ENCODE data around the gene FKBP11.
"Not testable (repeated sequence)": the region's sequence is repeated elsewhere in the genome, so short reads cannot be mapped to it uniquely, and the experiment has no call there.

The FKBP11 gene

DNA sequence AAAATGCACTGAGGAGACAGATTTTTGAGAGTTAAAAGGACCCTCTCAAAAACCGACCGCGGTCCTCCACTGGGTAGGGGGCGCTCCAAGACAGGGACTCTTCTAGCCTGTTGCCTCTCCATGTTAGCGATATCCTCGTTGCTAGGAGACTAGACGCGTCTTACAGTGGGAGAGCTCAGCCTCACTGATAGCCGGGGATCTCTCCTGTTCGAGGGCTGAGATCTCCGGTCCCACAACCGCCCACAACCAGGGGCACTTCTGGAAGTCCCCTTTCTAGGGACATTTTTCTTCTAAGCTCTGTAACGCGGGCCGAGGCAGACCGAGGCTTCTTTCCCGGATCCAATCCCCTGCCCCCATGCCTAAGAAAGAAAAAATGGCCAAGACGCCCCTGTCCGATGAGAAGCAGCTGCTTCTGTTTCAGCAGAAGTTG is 21.3 kb downstream of the FKBP11 start:
- peak; percentile 86 for DNase-seq

DNA sequence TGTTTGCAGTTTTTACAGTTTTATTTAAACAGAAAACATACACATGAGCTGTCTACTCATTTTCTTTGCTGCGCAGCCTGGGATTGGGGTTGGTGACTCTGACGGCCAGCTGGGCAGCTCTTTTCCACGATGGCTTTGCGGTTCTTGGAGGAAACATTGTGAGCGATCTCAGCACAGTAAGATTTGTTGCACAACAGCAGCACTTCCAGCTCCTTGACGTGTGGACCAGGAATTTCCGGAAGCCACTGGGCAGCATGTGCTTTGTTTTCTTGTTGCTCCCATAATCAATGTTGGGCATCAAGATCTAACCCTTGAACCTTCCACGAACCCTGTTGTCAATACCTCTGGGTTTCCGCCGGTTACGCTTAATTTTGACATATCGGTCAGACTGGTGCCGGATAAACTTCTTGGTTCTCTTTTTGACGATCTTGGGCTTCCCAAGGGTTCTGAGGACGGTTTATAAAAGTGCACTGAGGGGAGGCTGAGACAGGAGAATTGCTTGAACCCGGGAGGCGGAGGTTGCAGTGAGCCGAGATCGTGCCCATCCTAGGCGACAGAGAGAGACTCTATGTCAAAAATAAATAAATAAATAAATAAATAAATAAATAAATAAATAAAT is 21.8 kb downstream of the FKBP11 start:
- no peak for DNase-seq

DNA sequence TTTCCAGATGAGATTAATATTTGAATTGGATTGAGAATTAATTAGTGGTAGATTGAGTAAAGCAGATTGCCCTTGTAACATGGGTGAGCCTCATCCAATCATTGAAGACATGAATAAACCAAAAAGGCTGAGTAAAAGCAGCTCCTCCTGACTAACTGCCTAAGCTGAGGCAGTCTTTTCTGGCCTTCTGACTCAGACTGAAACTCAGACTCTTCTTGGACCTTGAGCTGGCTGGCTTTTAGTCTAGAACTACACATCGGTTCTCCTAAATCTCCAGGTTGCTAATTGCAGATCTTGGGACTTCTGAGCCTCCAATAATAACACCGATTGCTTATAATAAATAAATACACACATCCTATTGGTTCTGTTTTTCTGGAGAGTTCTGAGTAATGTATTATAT is 24.0 kb downstream of the FKBP11 start:
- no peak for DNase-seq

DNA sequence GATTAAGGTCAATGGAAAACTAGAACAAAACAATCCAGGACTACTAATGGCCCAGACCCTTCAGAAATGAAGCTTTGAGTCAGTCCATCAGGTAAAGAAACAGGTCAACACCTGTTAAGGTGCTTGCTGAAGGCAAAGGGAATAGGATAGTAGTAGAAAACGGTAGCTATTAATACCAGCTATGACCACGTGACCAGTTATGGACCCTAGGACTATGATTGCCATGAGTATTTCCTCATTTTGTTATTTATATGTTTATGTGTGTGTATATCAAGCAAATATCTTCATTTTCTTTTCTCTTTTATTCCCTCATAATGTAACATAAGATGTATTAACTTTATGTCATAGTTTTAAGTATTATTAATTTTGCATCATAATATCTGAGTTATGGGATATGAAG is 25.6 kb downstream of the FKBP11 start:
- no peak for DNase-seq

DNA sequence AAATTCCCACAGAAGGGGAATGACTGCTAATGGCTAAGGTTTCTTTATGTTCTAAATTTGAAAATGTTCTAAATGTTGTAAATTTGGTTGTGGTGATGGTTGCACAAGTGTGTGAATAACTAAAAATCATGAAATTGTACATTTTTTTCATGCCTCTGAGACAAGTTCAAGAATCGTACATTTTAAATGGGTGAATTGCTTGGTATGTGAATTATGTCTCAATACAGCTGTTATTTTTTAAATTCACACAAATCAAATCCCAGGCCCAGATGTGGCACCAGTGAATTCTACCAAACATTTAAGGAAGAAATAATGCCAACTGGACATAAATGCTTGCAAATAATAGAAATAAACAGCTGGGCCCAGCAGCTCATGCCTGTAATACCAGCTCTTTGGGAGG is 31.0 kb downstream of the FKBP11 start:
- no peak for DNase-seq

DNA sequence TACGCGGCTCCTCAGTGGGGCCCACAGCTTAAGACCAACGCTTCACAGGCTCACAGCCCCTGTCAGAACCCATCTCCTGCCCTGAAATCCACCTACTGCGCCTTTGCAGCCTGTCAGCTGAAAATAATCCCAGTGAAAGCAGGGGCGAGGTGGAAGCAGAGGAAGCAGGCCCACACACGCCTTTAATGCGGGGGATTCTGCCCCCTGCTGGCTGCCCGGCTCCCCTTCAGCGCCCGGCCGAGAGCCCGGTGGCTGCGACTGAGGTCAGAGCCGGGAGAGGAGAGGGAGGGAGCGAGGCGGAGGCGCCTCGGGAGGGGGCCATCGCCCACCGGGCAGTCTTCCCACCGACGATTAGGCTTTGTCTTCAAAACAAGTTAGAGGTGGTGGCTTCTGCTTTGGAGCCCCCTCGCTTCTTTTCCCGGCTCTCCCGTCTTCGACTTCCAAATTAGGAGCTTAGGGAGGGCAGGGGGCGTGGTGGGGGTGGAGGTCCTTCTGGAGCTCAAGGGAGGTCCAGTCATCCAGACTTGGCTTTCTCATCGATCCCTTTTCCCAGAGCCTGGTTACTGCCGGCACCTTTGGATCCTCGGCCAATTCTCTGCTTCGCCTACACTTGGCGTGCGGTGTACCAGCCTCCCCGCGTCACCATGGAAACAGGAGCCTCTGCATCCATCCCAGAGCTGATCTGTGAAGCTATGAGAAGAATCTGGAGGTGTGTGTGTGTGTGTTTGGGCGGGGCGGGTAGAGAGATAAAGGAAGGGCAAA is 34.5 kb downstream of the FKBP11 start:
- DNase-seq, result peak; percentile 70

DNA sequence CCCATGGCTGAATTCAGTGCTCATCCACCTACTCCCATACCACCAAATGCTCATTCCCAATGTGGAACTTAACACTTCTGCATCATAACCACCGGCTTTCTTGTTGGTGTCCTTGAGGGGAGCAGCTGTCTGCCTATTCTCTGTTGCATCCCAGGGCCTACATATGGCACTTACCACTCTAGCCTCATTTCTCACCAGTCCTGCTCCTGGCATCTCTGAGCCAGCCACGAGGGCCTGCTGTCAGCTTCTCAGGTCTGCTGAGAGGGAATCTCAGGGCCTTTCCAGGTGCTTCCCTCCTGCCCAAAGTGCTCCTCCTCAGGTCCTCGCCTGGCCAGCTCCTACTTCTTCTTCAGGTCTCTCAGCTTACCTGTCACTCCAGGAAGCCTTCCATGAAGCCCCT is 35.6 kb downstream of the FKBP11 start:
- no peak for DNase-seq

DNA sequence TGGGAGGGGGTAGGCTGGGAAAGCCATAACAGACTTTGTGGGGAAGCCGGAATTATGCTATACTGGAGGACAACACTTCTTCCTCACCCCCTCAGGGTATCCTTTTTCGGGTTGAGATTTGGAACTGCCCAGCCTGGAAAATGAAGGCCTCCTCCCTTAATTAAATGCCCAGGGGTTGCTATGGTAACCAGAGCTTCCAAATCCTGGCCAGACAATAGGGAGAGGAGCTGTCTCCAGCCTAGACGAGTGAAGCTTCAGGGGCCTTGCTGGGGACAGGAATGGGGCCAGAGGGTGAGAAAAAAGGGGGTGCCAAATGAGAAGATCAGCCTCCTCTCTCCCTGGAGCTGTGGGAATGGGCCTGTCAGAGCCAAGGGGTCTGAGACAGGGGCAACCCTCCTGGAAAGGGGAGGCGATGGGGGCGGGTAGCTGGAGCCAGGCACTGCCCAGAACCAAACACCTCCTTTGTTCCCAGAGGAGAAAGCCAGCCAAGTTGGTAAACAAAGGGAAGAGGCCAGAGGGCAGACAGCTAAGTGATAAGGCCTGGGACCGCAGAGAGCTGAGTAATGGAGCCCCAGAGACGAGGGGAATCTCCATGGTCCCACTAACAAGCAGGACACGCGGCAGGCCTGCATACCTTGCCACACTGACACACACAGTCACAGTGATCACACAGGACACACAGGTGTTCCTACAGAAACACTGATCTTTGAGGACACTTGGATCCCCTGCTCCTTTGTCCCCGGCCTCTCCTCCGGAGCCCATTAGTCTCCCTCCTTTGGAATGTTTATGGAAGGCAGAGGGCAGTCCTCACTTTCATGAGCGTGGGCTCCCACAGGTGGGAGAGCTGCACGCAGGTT is 41.8 kb downstream of the FKBP11 start:
- DNase-seq, result no peak

DNA sequence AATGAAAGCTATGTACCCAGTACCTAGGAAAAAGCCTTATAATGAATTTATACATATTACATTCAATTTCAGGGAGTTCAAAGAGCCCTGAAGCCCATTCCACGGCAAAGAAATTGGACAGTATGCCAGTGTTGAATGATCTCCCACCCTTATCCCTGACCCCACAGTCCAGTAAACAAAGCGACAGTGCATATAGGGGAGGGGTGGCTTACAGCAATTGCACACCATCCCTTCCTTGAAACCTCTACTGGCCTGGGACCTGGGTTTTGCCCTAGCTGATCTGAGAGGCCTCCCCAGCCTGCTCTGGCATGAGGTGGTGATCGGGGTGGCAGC is 42.4 kb downstream of the FKBP11 start:
- no peak for DNase-seq

DNA sequence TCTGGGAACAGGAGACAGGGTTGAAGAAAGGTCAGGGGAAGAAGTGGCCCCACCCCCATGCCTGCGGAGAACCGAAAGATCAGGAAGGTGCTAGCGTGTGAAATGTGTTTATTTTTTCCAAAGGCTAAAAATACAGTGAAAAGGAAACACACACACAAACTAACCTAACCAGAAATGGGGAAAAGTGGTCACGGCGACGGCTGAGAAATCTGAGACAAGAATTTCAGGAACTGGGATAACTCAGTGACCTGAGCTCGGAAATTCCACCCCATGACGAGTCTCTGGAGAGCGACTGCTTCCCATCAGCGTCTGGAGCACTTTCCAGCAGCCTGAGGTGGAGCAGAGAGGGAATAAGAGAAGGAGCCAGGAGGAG is 43.0 kb downstream of the FKBP11 start:
- DNase-seq, result no peak

DNA sequence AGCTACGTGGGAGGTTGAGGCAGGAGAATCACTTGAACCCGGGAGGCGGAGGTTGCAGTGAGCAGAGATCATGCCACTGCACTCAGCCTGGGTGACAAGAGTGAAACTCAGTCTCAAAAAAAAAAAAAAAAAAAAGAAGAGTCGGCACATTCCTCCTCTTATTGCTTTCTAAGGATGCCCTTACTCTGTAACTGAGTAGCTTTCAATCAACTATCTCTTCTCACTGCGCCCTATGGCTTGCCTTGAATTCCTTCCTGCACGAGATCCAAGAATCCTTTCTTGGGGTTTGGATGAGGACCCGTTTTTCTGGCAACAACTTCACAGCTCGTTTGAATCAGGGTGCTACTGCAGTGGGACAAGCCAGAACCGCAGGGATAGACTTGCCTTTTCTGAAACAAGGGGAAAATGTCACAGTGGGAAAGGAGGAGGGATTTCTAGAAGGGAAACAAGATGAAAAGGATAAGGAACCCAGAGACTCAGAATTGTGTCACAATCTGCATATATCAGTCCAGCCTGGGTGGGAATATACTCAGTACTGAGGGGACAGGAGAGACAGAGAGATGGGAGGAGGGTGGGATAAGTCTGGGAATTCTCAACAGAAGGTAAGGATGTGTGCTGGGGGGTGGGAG is 43.5 kb downstream of the FKBP11 start:
- DNase-seq, result no peak

DNA sequence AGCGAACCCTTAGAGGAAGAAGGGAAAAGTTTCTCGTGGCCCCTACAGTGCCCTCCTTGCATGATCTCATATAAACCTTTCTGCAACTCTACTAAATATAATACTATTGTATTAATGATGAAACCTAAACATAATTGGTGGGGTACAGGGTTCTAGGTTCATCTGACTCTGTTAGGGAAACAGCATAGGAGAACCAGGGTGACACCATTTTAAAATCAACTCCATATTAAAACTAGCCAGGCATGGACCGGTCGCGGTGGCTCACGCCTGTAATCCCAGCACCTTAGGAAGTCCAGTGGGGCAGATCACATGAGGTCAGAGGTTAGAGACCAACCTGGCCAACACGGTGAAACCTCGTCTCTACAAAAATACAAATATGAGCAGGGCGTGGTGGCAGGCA is 44.6 kb downstream of the FKBP11 start:
- no peak for DNase-seq

DNA sequence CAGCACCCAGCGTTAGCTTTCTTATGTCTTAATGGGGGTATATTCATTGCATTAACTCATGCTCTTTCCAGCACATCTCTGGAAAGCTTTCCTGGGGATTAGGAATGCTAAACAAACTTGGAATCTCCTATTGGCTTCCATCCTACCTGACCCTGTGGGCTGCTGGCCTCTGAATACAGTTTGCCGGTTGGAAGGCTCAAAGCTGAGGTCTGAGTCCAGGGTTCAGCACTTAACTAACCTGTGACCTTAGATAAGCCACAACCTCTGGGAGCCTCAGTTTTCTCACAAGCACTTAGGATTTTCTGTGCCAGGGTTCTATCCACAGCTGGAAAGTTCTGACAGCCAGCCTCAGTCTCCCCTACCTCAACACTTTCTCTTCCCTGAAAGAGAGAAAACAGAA is 46.7 kb downstream of the FKBP11 start:
- DNase-seq, result no peak

DNA sequence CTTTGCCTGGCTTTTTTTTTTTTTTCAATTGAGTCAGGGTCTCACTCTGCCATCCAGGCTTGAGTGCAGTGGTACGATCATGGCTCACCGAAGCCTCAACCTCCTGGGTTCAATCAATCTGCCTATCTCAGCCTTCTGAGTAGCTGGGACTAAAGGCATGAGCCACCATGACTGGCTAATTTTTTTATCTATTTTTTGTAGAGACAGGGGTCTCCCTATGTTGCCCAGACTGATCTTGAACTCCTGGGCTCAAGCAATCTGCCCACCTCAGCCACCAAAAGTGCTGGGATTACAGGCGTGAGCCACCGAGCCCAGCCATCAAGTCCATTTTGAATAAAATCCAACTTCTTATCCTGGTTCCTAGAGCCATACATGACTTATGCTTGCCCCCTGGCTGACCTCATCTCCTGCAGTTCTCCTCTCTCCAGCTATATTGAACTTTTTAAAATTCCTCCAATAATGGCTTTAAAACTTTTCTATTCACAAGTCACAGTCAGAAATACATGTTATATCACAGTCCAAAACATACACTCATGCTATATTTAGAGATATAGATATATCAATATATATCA is 49.3 kb downstream of the FKBP11 start:
- DNase-seq, result no peak

DNA sequence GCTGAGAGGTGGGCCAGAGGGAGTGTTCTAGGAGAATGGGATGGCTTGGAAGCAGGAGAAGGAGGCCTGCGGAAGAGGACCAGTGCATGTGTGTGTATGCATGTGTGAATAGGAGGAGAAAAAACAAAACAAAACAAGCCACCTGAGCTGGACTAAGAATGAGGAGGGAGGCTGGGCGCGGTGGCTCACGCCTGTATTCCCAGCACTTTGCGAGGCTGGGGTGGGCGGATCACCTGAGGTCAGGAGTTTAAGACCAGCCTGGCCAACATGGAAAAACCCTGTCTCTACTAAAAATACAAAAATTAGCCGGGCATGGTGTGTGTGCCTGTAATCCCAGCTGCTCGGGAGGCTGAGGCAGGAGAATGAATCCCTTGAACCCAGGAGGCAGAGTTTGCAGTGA is 51.8 kb downstream of the FKBP11 start:
- DNase-seq, result not testable (repeated sequence)

DNA sequence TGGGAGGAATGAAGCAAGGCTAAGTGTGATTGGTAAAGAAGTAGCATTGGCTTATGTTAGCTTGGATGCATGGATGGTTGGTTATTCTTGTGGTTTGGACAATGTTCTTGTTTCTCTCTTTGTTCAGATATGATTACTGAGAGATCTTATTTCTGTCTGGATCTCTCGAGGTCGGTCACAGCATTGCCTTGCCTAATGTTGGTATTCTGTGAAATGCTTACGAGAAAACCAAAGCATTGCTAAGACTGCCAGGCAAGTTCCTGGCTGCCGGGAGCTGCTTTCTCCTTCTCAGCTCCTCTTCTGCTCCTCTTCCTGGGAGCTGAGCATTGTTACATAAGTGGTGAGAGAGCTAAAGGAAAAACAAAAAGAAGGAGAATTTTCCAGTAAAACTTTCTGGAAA is 52.2 kb downstream of the FKBP11 start:
- no peak for DNase-seq

Measured in activated gamma-delta T cell treated with Interleukin-2 at 50 U/mL for 16 hours (primary cell).